Measurements from ENCODE around the gene CENPQ.

The CENPQ gene

DNA sequence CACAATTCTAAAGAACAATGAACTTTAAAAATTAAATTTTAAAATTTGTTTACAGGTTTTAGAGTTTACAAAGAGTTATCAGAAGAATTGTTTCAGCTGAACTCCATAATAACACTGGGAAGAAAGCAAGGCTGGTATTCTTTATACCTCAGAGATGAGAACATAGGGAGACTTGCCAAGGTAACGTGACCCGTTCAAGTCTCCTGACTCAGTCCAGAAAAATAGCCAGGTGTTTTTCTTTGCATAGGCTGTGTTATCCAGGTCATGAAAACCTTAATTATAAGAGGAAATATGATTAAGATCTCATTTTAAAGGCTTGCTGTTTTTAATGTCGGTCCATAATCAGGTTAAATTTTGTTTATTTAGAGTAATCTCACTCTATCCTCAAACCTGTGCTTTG lies 78.8 kb downstream of the CENPQ start:
- DNase-seq, result no peak

Measured in stimulated activated naive CD4-positive, alpha-beta T cell (primary cell).